ENCODE data around the gene KCNH5.

Gene KCNH5

GRCh38 chr14:63045234-63045611 is at the start of gene KCNH5:
Gene KCNH5 (minus strand): TSS chr14:63045458. CDS start chr14:63045186, 272 bp downstream.
- DNase-seq: no peak

GRCh38 chr14:63091394-63091996 is 46.2 kb upstream of the KCNH5 start:
- no peak for DNase-seq

DNA sequence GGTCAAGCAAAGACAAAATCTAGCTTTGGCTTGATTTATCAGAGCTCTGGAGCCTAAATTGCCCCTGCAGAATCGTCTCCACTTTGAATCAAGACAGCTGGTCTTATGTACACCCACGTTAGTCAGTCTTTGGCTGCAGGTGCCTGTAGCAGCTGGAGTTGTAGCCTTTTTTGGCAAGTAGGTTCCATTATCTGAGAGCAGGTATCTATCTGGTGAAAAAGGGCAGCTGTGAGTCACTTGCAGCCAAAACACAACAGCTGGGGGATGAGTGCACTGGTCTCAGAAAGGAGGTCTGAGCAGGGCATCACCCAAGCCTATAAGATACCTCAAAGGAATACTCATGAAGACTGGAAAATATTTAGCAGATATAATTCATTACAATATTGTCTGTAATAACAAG is 43.6 kb upstream of the KCNH5 start:
- DNase-seq: no peak

- no peak for DNase-seq
These were observed 33.3 kb upstream of the KCNH5 start for GRCh38 chr14:63078569-63078968.

DNA sequence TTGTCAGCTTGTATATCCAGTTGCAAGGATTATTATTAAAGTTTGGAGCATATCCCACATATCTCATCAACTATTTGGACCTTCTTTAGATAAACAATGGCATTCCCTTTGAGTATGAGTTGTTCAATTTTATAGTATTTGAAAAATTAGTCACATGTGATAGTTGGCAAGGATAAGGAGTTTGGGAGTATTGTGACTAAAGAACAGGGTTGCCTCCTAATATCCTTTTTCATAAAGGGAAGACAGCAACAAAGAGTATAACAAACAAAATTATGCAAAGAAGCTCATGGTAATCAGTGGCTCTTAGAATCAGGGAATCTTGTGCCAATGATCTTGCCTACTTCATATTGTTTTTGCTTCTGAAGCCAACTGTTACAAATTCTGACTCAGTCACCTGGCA is 31.2 kb upstream of the KCNH5 start:
- no peak for DNase-seq

DNA sequence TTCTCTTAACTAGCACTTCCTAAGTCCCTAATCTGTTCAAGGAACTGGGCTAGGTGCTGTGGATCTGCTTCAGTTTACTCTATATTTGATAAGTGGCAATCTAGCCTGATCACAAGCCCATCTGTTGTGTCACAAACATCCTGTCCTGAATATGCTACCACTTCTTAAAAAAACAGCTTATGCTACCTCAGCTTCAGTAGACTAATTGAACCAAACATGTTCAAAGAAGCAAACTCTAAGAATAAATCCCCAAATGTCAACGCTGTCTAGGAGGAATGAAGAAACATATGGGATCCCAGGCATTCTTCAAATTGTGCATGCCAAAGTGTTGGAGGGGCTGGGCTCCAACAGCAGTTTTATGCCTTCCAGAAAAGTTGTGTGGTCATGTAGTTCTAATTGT is 10.4 kb upstream of the KCNH5 start:
- no peak for DNase-seq

DNA sequence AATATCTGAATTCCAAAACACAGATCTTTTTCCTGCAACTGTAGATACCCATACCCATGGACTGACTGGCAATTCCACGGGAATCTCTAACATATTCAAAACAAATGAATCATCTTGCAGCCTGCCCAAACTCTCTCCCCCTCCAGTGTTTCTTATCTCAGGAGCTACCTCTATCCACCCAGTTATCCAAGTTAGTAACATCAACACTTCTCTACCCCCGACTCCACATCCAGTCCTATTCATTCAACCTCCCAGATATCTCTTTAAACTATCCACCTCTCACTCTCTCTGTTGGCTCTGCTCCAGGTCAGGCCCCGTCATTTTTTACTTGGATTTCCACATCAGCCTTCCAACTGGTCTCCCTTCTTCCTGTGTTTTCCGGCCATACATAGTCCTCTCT is 6.7 kb upstream of the KCNH5 start:
- no peak for DNase-seq

DNA sequence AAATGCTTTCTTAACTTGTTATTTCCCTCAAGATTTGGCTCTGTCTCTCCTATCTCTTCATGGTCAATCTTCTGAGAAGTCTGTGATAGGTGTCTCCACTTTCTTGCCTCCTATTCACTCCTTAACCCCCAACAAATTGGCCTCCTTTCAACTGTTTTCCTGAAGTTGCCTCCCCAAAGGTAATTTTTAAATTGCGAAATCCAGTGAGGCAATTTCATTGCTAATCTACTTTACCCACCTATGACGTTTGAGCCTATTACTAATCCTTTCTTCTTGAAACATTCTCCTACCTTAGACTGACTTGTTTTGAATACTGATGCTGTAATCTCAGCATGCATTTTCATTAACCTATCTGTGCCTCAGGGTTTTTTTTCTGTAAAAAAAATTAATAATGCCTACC is 6.0 kb upstream of the KCNH5 start:
- DNase-seq: no peak

DNA sequence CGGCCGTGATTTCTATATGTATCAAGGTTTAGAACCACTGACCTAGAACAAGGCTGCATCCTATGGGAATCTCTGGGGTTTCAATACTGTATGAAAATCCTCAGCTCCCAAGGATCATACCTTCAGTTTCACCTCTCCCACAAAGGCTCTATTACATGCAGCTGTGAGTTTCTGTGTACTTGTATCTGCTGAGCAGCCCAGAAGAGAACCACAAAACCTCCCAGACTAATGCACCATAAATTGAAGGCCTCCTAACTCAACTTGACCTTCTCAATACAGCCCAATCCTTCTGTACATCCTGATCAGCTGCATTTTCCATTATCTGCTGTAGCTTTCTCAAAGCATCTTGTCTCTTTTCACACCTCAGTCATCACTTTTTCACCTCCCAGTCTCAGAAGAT is 5.4 kb upstream of the KCNH5 start:
- DNase-seq: no peak

GRCh38 chr14:63046339-63047268 is 1.3 kb upstream of the KCNH5 start:
- DNase-seq: no peak

DNA sequence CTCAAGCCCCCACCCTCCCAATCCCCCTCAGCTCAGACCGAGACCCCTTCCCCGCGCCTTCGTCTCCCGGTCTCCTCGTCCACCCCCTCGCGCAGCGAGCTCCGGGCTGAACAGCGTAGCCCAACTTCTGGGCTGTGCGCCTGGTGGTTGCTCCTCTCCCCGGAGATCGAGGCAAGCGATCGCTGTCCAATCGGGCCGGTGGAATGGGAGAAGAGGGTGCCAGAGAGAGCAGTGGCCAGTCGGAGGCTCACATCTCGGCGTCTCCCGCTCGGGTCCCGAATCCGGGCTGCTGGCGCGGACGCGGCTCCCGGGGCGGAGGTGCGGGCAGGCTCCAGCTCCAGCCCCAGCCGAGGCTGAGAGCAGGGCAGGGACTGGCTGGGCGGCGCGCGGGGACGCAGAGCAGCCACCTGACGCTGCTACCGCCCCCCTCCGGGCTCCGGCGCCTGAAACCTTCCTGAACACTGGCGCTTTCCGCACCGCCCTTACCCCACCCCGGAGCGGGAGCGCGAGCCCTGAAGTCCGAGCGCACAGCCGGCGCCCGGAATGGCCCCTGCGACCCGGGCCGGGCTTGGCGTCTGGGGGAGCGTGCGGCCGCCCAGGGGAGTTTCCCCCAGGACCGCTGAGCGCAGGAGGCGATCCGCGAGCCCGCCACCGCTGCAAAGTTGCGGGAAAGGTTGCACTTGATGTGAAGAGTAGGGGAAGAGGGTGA is 508 bp upstream of the KCNH5 start:
- DNase-seq: no peak

DNA sequence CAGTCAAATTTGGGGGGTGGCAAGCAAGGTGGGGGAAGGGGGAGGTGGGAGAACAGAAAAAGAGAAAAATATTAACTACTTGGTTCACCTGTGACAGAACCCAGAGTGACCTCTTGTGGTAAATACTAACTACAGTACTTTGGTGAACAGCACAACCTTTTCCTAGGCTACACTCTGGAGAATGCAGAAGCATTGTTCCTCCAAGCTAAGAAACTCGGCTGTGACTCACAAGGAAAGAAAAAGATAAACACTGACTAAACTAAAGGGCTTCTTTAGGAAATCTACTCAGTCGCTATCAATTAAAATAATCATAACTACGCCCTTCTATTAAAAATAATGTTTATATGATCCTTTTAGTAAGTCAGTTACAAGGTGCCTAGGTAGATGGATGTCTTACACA is 5.4 kb downstream of the KCNH5 start:
- no peak for DNase-seq

DNA sequence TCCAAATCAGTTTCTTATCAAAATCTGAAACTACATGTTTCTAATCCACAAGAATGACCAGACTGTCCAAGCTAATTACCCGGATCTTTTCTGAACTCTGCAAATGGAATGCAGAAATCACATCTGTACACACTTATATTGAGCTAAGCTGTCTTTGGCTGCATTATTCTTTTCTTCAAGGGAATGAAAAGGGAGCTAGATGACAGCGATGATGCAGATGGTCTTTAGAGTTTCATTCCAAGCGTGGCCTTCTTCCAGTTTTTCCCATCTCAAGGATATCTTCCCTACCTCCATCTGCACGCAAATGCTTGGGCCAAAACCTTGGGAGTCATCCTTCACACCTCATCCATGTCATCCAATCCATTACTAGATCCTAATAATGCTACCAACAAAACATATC is 12.6 kb downstream of the KCNH5 start:
- no peak for DNase-seq

- DNase-seq: no peak
These were observed 13.2 kb downstream of the KCNH5 start for GRCh38 chr14:63032076-63032475.

DNA sequence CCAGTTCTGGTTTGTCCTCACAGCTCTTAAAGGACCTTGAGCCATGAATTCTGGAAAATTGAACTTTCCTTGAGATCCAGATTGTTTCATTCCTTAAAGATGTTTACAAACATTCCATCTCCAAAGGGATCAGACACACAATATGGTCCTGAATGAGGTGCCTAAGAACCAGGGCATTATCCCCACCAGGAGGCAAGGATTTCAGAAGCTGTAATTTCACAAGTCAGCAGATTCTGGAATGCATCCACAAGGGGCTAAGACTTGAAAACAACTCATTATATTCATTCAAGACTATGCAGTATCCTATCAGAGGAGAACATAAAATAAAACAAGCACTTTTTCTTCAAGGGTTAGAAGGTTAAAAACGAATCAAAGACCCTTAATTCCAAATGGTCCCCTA is 15.1 kb downstream of the KCNH5 start:
- DNase-seq: no peak

DNA sequence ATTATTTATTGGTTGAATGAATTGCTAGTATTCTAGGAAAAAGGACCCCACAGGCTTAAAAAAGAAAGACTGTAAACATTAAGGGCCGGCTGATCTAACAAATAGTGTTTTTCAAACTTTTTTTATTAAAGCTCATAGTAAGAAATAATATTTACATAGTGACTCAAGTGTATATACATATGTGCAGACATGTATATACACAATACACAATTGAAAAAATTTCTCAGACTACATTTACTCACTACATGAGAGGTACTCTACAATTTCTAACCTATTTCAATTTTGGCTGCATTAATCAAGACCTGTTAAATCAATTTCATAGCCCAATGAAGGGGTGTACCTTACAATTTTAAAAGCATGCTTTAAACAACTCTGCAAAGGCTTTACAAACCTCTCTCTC is 17.5 kb downstream of the KCNH5 start:
- no peak for DNase-seq

DNA sequence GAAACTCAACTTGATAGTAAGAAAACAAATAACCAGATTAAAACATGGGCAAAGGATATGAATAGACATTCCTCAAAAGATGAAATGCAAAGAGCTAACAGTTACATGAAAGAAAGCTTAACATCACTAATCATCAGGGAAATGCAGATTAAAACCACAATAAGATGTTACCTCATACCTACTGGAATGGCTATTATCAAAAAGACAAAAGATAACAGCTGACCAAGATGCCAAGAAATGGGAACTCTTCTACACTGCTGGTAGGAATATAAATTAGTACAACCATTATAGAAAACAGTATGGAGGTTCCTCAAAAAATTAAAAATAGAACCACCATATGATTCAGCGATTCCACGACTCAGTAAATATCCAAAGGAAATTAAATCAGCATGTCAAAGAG is 18.8 kb downstream of the KCNH5 start:
- DNase-seq: no peak

DNA sequence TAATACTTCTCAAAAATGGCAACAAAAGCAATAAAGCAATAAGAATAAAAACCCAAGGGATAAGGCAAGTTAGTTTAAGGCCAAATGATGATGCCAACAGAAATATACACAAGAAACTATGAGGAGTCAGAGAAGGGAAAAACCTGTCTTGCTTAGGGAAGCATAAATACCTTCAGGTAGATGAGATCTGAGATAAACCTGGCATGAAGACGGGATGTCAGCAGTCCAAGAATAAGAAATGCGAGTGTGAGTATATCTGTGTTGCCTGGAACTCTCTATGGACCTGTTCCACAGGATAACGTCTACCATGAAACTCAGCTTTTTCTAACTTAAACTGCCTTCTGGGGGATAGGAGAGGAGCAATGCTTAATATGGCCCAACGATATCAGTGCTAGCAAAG is 30.6 kb downstream of the KCNH5 start:
- no peak for DNase-seq

DNA sequence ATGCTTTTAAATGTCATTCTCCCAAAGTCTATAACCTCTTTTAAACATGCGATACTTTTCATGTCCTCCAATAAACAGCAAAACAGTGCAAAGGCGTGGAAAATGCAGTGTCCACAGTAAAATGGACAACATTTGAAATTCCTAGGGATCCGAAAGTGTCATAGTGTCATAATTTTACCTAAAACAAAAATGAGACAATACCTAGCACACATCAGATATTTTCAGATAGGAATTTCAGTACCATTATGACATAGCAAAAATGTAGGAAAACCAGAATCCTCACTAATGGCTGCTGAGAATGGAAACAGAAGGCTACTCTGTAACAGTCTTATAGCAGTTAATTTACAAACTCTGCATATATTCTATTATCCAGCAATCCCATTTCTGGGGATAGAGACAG is 33.1 kb downstream of the KCNH5 start:
- no peak for DNase-seq

DNA sequence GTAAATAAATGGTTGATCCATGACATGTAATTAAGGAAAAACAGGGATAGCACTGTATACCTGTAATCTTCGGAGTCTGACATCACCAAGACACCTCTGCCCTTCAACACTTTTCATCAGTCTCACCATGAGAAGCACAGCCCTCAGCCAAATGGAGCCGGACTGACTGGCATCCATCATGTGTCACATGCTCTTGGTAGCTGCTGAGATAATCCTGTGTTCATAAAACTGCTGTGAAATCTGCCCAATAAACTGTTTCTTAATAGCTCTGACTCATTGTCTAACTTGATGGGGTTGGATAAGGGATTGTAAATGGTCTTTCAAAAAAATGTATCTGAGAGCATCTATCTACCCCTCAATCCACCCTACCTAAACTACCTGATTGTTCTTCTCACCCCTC is 33.6 kb downstream of the KCNH5 start:
- no peak for DNase-seq

GRCh38 chr14:63009495-63009894 is 35.8 kb downstream of the KCNH5 start:
- DNase-seq: no peak

- no peak for DNase-seq
These were observed 38.7 kb downstream of the KCNH5 start for GRCh38 chr14:63006531-63006930.

GRCh38 chr14:62994096-62994495 is 51.2 kb downstream of the KCNH5 start:
- no peak for DNase-seq

GRCh38 chr14:62988967-62989366 is 56.3 kb downstream of the KCNH5 start:
- no peak for DNase-seq
